ENCODE results near the gene PRRT3.

DNA sequence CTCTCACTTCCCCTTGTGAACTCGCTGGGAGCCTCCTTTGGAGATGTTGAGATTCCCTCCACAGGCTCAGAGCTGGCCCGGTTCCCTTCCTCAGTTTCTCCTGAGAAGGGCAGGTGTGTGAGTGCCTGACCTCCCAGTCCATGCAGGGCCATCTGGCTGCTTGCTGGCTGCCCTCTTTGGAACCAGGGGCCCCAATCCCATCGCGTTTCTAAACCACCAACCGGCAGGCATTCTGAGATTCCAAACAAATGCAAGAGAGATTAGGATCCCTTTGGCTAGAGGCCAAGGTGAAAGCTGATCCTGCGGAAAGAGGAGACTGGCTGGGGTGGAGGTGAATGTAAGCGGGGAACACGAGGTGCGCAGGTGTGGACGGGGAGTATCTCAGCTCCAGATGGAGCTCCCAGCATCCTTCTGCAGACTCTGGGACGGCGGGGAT, 2.9 kb upstream of the PRRT3 start:
- TF ChIP-seq CTCF (conservative IDR thresholded peaks at IDR 0.05; ENCODE audit: low read length) (no peak), EZH2phosphoT487 (IDR thresholded peaks at IDR 0.05; ENCODE audit: borderline replicate concordance, low read depth, low read length) (no peak)

All from OCI-LY7 (cell line).